Measurements from ENCODE around the gene MYRIP.

Gene MYRIP

DNA sequence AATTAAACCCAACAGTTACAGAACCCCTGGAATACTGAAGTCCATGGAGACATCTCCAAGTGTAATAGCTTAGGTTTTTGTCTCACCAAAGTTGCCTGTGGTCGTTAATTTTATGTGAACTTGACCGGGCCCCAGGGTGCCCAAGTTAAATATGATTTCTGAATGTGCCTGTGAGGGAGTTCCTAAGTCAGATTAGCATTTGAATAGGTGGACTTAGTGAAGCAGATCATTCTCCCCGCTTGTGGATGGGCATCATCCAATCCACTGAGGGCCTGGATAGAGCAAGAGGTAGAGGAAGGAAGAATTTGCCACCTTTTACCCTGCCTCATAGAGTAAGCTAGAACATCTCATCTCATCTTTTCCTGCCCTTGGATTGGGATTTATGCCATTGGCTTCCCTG is 203.0 kb downstream of the MYRIP start:
- Histone ChIP-seq H3K9me3 (no peaks in the 10 kb centered on the region), H3K4me1 (ENCODE audit: control insufficient read depth in 1 of 2, insufficient read depth in 1 of 2, low read depth in 1 of 2, low read length in 1 of 2) (no peaks in the 10 kb centered on the region), H3K27me3 (no peaks in the 10 kb centered on the region), H3K27ac (no peak overlapping the region), H3K4me3 (ENCODE audit: low read depth in 1 of 2, low read length in 1 of 2) (no peak overlapping the region), H3K36me3 (no peaks in the 10 kb centered on the region)
- TF ChIP-seq, protein P1, sequence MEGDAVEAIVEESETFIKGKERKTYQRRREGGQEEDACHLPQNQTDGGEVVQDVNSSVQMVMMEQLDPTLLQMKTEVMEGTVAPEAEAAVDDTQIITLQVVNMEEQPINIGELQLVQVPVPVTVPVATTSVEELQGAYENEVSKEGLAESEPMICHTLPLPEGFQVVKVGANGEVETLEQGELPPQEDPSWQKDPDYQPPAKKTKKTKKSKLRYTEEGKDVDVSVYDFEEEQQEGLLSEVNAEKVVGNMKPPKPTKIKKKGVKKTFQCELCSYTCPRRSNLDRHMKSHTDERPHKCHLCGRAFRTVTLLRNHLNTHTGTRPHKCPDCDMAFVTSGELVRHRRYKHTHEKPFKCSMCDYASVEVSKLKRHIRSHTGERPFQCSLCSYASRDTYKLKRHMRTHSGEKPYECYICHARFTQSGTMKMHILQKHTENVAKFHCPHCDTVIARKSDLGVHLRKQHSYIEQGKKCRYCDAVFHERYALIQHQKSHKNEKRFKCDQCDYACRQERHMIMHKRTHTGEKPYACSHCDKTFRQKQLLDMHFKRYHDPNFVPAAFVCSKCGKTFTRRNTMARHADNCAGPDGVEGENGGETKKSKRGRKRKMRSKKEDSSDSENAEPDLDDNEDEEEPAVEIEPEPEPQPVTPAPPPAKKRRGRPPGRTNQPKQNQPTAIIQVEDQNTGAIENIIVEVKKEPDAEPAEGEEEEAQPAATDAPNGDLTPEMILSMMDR (IDR thresholded peaks at IDR 0.05): no peak

DNA sequence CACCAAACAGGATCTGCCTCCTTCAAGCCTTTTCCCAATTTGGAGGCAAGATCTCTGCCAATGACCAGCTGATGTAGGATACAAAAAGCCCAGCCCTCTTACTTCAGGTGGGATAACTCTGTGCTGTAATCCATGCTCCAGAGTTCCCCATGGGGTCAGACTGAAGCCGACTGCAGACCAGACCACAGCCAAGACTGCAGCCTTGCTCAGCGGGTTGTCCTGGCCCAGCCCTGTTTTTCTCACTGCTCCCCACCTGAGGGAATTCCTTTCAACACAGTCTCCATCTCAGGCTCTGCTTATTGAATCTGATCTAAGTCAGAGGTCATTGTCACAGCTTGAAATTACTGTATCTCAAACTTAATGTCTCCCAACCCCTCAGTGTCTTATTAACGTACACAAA is 207.0 kb downstream of the MYRIP start:
- peaks cover 4% of the 10 kb centered on the region for H3K27me3 ChIP-seq
- TF ChIP-seq, protein P1 (IDR thresholded peaks at IDR 0.05): no peak
- no peak overlapping the region for H3K27ac ChIP-seq
- no peaks in the 10 kb centered on the region for H3K4me1 ChIP-seq (ENCODE audit: control insufficient read depth in 1 of 2, insufficient read depth in 1 of 2, low read depth in 1 of 2, low read length in 1 of 2)
- H3K9me3 ChIP-seq: no peaks in the 10 kb centered on the region
- H3K4me3 ChIP-seq (ENCODE audit: low read depth in 1 of 2, low read length in 1 of 2): no peak overlapping the region
- no peaks in the 10 kb centered on the region for H3K36me3 ChIP-seq

DNA sequence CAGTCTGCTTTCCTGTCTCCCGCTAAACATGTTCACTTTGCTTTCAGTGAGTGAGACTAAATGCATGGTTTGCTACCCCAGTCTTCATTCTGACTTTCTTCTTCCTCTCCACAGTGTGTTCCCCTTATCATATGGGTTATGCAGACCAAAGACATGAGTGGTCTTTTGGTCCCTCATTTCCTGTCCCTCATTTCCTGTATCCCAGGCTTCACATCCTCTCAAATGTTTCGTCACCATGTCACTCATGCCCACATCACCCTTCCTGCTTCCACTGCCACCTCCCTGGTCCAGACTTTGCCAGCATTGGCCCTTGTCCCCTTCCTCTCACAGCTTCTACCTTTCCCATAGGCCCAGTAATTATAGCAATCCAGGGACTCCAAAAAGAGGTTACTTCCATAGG is 209.0 kb downstream of the MYRIP start:
- Histone ChIP-seq H3K27me3 (peaks cover 5% of the 10 kb centered on the region), H3K27ac (no peak overlapping the region), H3K4me1 (ENCODE audit: control insufficient read depth in 1 of 2, insufficient read depth in 1 of 2, low read depth in 1 of 2, low read length in 1 of 2) (no peaks in the 10 kb centered on the region), H3K9me3 (no peaks in the 10 kb centered on the region), H3K4me3 (ENCODE audit: low read depth in 1 of 2, low read length in 1 of 2) (no peak overlapping the region), H3K36me3 (no peaks in the 10 kb centered on the region)
- TF ChIP-seq, protein P1 (IDR thresholded peaks at IDR 0.05): no peak

DNA sequence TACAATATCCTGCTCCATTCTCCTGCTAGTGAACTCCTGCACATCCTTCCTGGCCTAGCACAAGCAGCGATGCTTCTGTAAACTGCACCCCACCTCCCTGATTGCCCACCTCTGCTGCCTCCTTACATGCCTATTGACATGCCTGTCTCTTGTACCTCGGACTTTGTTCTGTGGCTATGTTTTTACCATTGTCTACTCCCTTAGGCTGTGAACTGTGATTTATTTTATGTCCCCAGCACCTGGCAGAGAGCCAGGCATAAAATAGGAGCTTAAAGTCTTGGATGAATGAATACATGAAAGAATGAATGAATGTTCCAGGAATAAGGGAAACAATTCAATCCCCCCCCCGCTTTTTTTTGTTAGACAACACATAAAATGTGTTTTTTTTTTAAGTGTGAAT is 210.0 kb downstream of the MYRIP start:
- H3K36me3 ChIP-seq: no peaks in the 10 kb centered on the region
- no peaks in the 10 kb centered on the region for H3K9me3 ChIP-seq
- H3K27me3 ChIP-seq: peaks cover 5% of the 10 kb centered on the region
- H3K4me3 ChIP-seq (ENCODE audit: low read depth in 1 of 2, low read length in 1 of 2): no peak overlapping the region
- TF ChIP-seq, protein P1 (IDR thresholded peaks at IDR 0.05): no peak
- no peaks in the 10 kb centered on the region for H3K4me1 ChIP-seq (ENCODE audit: control insufficient read depth in 1 of 2, insufficient read depth in 1 of 2, low read depth in 1 of 2, low read length in 1 of 2)
- H3K27ac ChIP-seq: no peak overlapping the region

DNA sequence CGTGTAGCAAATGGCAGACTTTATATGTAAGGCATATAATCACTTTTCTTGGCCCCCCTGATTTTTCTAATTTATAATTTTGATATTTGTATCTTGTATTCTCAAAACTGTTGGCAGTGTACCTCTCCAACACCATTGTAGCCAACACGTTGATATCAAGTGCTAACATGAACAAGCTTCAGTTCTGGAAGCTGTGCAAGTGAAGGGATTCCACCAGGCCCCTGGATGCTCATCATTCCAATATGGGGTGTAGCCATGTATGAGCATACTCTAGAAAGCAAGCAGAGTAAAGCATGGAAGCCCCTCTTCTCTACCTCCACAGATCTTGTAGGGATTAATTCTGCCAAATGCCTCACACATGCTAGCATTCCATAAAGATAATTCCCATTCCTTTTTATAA is 211.3 kb downstream of the MYRIP start:
- H3K4me3 ChIP-seq (ENCODE audit: low read depth in 1 of 2, low read length in 1 of 2): no peak overlapping the region
- peaks cover 5% of the 10 kb centered on the region for H3K27me3 ChIP-seq
- peaks cover 3% of the 10 kb centered on the region for H3K9me3 ChIP-seq
- H3K36me3 ChIP-seq: no peaks in the 10 kb centered on the region
- H3K4me1 ChIP-seq (ENCODE audit: control insufficient read depth in 1 of 2, insufficient read depth in 1 of 2, low read depth in 1 of 2, low read length in 1 of 2): no peaks in the 10 kb centered on the region
- no peak overlapping the region for H3K27ac ChIP-seq
- TF ChIP-seq, protein P1 (IDR thresholded peaks at IDR 0.05): no peak

DNA sequence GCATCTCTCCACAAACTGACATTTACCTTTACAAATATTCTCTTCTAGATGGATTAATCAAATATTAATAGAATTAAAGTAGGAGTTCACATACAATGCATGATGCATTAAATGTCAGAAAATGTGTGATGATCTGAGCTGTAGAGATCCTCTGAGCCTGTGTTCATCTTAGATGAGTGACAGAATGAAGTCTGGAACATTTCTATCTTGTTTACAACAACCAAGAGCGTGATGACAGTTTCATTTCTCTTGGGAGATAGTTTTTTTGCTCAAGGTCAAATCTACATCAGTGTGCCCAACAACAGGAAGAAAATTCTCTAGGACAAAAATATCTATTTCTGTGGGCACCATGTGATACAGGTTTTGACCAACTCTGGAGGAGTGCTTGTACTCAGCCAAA is 211.9 kb downstream of the MYRIP start:
- TF ChIP-seq, protein P1 (IDR thresholded peaks at IDR 0.05): no peak
- H3K9me3 ChIP-seq: peaks cover 3% of the 10 kb centered on the region
- H3K4me1 ChIP-seq (ENCODE audit: control insufficient read depth in 1 of 2, insufficient read depth in 1 of 2, low read depth in 1 of 2, low read length in 1 of 2): no peaks in the 10 kb centered on the region
- no peak overlapping the region for H3K4me3 ChIP-seq (ENCODE audit: low read depth in 1 of 2, low read length in 1 of 2)
- H3K27me3 ChIP-seq: peaks cover 5% of the 10 kb centered on the region
- H3K27ac ChIP-seq: no peak overlapping the region
- H3K36me3 ChIP-seq: no peaks in the 10 kb centered on the region
